HCT116 (cell line): ENCODE measurements around the gene JDP2.

Source experiments
- CTCF ChIP-seq, 3 experiments: fragments of 200-600 bp in 1 of 3; sonication (generic) in 1 of 3; IDR thresholded peaks in 2 of 3; conservative IDR thresholded peaks in 1 of 3; 2 replicates each; pipeline ENCODE4 v1.5.1; 2012 to 2017; ENCODE audit warnings: low read depth in 2 of 3, low read length in 2 of 3, antibody characterized with exemption in 1 of 3, borderline replicate concordance in 1 of 3, control low read depth in 1 of 3, mild to moderate bottlenecking in 1 of 3, mixed read lengths in 1 of 3, mixed run types in 1 of 3, moderate library complexity in 1 of 3; ENCODE audit not compliant: insufficient read depth in 1 of 3
- EZH2phosphoT487 ChIP-seq: fragments of 200-600 bp; IDR thresholded peaks from 2 replicates; pipeline ENCODE4 v1.6.1; 2018; ENCODE audit warnings: antibody characterized with exemption, borderline replicate concordance
- POLR2A ChIP-seq: IDR thresholded peaks from 2 replicates; pipeline ENCODE4 v1.7.0; 2011; ENCODE audit warnings: borderline replicate concordance; ENCODE audit not compliant: insufficient read depth, insufficient read length; ENCODE audit errors: extremely low read depth

DNA sequence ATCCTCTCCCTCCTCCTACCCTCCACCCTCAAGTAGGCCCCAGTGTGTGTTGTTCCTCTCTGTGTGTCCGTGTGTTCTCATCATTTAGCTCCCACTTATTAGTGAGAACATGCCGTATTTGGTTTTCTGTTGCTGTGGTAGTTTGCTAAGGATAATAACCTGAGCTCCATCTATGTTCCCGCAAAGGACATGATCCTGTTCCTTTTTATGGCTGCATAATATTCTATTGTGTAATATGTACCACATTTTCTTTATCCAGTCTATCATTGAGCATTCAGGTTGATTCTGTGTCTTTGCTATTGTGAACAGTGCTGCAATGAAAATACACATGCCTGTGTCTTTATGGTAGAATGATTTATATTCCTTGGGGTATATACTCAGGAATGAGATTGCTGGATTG, 30.5 kb downstream of the JDP2 start:
- TF ChIP-seq CTCF (IDR thresholded peaks at IDR 0.05 in 2 of 3, conservative IDR thresholded peaks at IDR 0.05 in 1 of 3; ENCODE audit: borderline replicate concordance in 1 of 3, insufficient read depth in 1 of 3, low read depth in 2 of 3, low read length in 2 of 3) (no peak), POLR2A (no peak), EZH2phosphoT487 (no peak)
